Right lobe of liver (tissue), 6 donors: ENCODE data around the gene ZBTB39. TPM values are rescaled to one million over a fixed set of nuclear protein-coding genes. Genes with fewer than 3 reads are reported as not detected.
"Not testable (repeated sequence)": the region's sequence is repeated elsewhere in the genome, so short reads cannot be mapped to it uniquely, and the experiment has no call there.

ENCODE experiments used
- ATAC-seq, 4 donors: fragments of 200-7000 bp; cut with Tn5 transposase; one replicate each; pipeline ENCODE4 v1.9.1; 2020; ENCODE audit warnings: mild to moderate bottlenecking in 4 of 4, moderate library complexity in 4 of 4
- DNase-seq, 3 donors: peaks; one replicate each; pipeline ENCODE4 v3.0.0-alpha.2; 2020
- H3K27ac ChIP-seq, 3 donors: fragments of 200-600 bp; one replicate each; pipeline ENCODE4 v1.8.0; 2022
- H3K27me3 ChIP-seq, 2 donors: fragments of 200-600 bp; one replicate each; pipeline ENCODE4 v1.8.0; 2022
- H3K36me3 ChIP-seq, 4 donors: fragments of 200-600 bp; sonication (generic) in 1 of 4; one replicate each; pipeline versions ENCODE4 v1.5.1 to v1.8.0; 2017 to 2022; ENCODE audit warnings: control low read depth in 1 of 4
- H3K4me1 ChIP-seq, 4 donors: fragments of 200-600 bp; sonication (generic) in 1 of 4; one replicate each; pipeline versions ENCODE4 v1.5.1 to v1.8.0; 2017 to 2022; ENCODE audit warnings: control low read depth in 1 of 4
- H3K4me3 ChIP-seq, 3 donors: fragments of 200-600 bp; one replicate each; pipeline ENCODE4 v1.8.0; 2022
- H3K9me3 ChIP-seq, 4 donors: fragments of 200-600 bp; sonication (generic) in 1 of 4; one replicate each; pipeline versions ENCODE4 v1.5.1 to v1.8.0; 2017 to 2022; ENCODE audit warnings: control low read depth in 1 of 4
- POLR2A ChIP-seq: fragments of 450-650 bp; IDR thresholded peaks from one replicate; pipeline ENCODE4 v1.6.1; 2017; ENCODE audit warnings: antibody characterized with exemption, mild to moderate bottlenecking
- WGBS: methylation state at CpG from one replicate; pipeline ENCODE4 v1.1.6; 2018; ENCODE audit warnings: low coverage, low lambda C conversion rate; ENCODE audit not compliant: insufficient coverage; ENCODE audit errors: missing lambda C conversion rate; 5-methylcytosine and 5-hydroxymethylcytosine counted together
- intact Hi-C, 2 donors: fragments of 100-400 bp; cut with DNase I; formaldehyde crosslinking; loops; one replicate each; pipeline versions ENCODE4 v1.11.2 to v1.14.1; 2022
- total RNA-seq, 6 experiments: library from RNA; depleted of rRNA in 2 of 6; stranded (reverse); fragments of >200 nt in 2 of 6; fragmentation: NEBNext Ultra II Directional in 3 of 6; extraction: Animal tissue kit (Norgen Biotek cat#: 25700) in 3 of 6; gene quantifications; one replicate each; pipeline versions ENCODE4 v1.1.0 to v1.2.4, GENCODE V29; 2016 to 2023
- TF ChIP-seq, protein P1 (sequence below), 4 donors: fragments of 200-600 bp in 3 of 4; fragments of 450-650 bp in 1 of 4; IDR thresholded peaks; one replicate each; pipeline versions ENCODE4 v1.5.1 to v1.8.0; 2016 to 2022; ENCODE audit warnings: antibody characterized with exemption in 4 of 4, mild to moderate bottlenecking in 2 of 4
- donor health status: DM: no; HTN: yes; CAD: no.
- donor health status: DM: no; HTN: no; CAD: no.
- donor health status: DM: no; HTN: no; CAD: no.
- donor health status: DM: no; HTN: yes; CAD: no.
- donor health status: DM: no; HTN: yes; CAD: no.

ZBTB39 gene
- total RNA-seq, 6 experiments from 2014 or later, result 1.8 to 3.7 (median 3.3) TPM

DNA sequence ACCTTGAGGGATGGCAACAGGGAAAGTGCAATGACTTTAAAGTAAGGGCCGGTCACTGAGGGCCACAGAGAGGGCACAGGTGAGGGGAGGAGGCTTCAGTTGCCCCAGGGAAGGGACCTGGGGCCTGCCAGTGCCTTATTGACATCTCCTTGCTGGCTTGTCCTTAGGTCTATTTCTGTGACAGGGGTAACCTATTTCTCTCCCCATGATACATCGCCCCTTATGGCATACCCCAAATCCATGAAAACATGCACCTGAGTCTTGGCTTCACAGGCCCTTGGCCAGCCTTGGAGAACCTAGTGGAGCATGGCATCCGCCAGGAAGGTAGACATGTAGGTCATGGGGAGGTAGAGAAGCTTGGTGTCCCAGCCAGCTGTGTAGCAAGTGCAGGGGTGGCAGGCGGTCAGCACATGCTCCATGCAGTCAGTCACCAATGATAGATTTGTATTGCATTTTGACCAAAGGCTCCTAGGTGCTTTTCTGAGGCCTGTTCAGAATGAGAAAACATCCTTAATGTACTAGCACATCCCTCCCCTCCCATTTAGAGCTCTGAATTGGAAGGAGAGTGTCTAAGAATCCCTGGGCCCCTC, 25.3 kb downstream of the ZBTB39 start:
- DNase-seq (no peak), ATAC-seq (no peak)
- H3K27me3 ChIP-seq, result no peaks in the 10 kb centered on the region
- 94% methylated on average over 3 of the region's 4 CpGs for WGBS
- H3K4me3 ChIP-seq, result no peak overlapping the region
- TF ChIP-seq, protein P1, sequence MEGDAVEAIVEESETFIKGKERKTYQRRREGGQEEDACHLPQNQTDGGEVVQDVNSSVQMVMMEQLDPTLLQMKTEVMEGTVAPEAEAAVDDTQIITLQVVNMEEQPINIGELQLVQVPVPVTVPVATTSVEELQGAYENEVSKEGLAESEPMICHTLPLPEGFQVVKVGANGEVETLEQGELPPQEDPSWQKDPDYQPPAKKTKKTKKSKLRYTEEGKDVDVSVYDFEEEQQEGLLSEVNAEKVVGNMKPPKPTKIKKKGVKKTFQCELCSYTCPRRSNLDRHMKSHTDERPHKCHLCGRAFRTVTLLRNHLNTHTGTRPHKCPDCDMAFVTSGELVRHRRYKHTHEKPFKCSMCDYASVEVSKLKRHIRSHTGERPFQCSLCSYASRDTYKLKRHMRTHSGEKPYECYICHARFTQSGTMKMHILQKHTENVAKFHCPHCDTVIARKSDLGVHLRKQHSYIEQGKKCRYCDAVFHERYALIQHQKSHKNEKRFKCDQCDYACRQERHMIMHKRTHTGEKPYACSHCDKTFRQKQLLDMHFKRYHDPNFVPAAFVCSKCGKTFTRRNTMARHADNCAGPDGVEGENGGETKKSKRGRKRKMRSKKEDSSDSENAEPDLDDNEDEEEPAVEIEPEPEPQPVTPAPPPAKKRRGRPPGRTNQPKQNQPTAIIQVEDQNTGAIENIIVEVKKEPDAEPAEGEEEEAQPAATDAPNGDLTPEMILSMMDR (IDR thresholded peaks at IDR 0.05), result no peak
- no peak for TF ChIP-seq POLR2A
- H3K36me3 ChIP-seq, result no peaks in the 10 kb centered on the region
- intact Hi-C loops, result loop anchor here in 1 of 2 donors (10.0 kb wide), 1 partner anchor 216 kb away; the partner anchor contains the start of gene HSD17B6
- peaks cover 0 to 14% (median 6%) of the 10 kb centered on the region in 4 donors for H3K4me1 ChIP-seq
- H3K27ac ChIP-seq, result no peak overlapping the region
- no peaks in the 10 kb centered on the region for H3K9me3 ChIP-seq

DNA sequence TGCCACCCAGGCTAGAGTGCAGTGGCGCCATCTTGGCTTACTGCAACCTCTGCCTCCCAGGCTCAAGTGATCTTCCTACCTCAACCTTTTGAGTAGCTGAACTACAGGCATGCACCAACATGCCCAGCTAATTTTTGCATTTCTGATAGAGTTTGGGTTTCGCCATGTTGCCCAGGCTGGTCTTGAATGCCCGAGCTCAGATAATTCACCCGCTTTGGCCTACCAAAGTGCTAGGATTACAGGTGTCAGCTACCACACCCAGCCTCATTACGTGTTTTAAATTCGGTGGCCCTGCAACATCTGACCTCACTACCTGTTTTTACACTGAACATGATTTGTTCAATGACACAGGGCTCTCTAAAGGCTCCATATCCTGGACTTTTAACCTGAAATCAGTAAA, 26.1 kb downstream of the ZBTB39 start:
- H3K27me3 ChIP-seq, result no peaks in the 10 kb centered on the region
- no peaks in the 10 kb centered on the region for H3K9me3 ChIP-seq
- H3K4me1 ChIP-seq, result peaks cover 0 to 14% (median 6%) of the 10 kb centered on the region in 4 donors
- WGBS, result 94% methylated on average over 6 of the region's 6 CpGs
- DNase-seq (no peak), ATAC-seq (no peak)
- H3K27ac ChIP-seq, result no peak overlapping the region
- TF ChIP-seq, protein P1 (IDR thresholded peaks at IDR 0.05), result no peak
- no peak for TF ChIP-seq POLR2A
- H3K36me3 ChIP-seq, result no peaks in the 10 kb centered on the region
- intact Hi-C loops, result loop anchor here in 1 of 2 donors (10.0 kb wide), 1 partner anchor 215 kb away; the partner anchor contains the start of gene HSD17B6
- no peak overlapping the region for H3K4me3 ChIP-seq

DNA sequence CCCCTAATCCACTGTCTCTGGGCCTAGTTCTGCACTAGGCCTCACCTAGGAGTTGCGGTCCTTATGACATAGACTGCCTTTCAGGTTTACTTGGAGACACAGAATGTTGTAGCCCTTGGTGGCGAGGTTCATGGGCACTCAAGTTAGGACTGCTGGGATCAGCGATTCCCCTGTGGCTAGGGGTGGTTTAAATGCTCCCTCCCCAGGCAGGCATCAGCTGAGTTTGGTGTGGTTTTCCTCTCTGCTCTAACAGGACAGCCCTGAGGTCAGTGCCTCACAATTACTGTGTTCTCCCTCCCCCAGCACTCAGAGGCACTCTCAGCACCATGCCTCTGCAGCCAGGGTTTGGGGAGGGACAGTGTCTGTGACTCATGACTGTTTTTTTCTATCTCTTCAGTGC, 26.7 kb downstream of the ZBTB39 start:
- no peak for DNase-seq
- no peak for TF ChIP-seq POLR2A
- TF ChIP-seq, protein P1 (IDR thresholded peaks at IDR 0.05), result no peak
- H3K36me3 ChIP-seq, result no peaks in the 10 kb centered on the region
- no peak overlapping the region for H3K4me3 ChIP-seq
- H3K9me3 ChIP-seq, result no peaks in the 10 kb centered on the region
- WGBS, result no CpG with 5 or more reads among the region's 3 CpGs
- peaks cover 0 to 14% (median 6%) of the 10 kb centered on the region in 4 donors for H3K4me1 ChIP-seq
- H3K27ac ChIP-seq, result no peak overlapping the region
- ATAC-seq, result no peak
- intact Hi-C loops, result loop anchor here in 1 of 2 donors (10.0 kb wide), 1 partner anchor 215 kb away; the partner anchor contains the start of gene HSD17B6
- no peaks in the 10 kb centered on the region for H3K27me3 ChIP-seq

DNA sequence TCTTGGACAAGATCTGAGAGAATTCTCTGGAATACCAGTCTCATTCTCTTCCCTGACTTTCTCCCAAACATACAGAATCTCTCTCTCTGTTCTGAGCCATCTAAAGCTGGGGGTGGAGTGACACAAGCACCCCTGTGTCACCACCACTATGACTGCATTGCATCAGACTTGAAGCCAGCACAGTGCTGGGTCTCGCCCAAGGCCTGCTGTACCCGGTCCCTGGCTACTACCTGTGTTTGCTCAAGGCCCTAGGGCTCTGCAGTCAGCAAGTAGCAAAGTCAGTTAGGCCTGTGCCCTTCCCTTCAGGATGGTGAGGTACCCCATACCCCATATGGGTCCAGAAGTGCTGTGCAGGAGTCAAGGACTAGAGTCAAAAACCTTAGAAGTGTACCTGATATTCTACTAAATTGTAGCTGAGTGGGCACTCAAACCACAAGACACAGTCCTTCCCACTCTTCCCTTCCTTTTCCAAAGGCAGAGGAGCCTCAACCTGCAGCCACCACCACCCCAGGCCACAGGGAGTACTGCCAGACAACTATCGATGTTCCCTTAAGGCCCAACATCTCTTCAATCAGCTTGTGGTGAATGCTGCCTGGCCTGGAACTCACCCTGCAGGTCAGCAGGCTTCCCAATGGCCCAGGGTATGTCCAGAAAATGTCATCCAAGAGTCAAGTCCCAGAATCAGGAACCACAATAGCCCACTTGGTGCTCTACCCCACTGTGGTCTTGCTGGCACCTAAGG, 27.8 kb downstream of the ZBTB39 start:
- Histone ChIP-seq H3K27me3 (no peaks in the 10 kb centered on the region), H3K4me3 (no peak overlapping the region), H3K27ac (peak overlapping the region in 1 of 3 donors; percentile 47), H3K9me3 (no peaks in the 10 kb centered on the region), H3K4me1 (peaks cover 0 to 14% (median 6%) of the 10 kb centered on the region in 4 donors), H3K36me3 (no peaks in the 10 kb centered on the region)
- peak; percentile 99 to 100 (median 99) for ATAC-seq
- 51% methylated on average over 3 of the region's 3 CpGs for WGBS
- no peak for TF ChIP-seq POLR2A
- TF ChIP-seq, protein P1 (IDR thresholded peaks at IDR 0.05), result no peak
- intact Hi-C loops, result no loop called here
- peak; percentile 72 to 89 (median 86) for DNase-seq

DNA sequence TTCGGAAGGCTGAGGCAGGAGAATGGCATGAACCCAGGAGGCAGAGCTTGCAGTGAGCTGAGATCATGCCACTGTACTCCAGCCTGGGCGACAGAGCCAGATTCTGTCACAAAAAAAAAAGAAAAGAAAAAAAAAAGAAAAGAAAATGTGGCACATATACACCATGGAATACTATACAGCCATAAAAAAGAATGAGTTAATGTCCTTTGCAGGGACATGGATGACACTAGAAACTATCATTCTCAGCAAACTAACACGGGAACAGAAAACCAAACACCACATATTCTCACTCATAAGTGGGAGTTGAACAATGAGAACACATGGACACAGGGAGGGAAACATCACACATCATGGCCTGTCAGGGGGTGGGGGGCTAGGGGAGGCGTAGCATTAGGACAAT, 29.0 kb downstream of the ZBTB39 start:
- H3K27me3 ChIP-seq, ATAC-seq, H3K9me3 ChIP-seq, H3K36me3 ChIP-seq, DNase-seq, H3K4me3 ChIP-seq, H3K27ac ChIP-seq, intact Hi-C loops: not testable (repeated sequence)
- 83% methylated on average over 3 of the region's 4 CpGs for WGBS
- H3K4me1 ChIP-seq, result peaks cover 0 to 14% (median 6%) of the 10 kb centered on the region in 4 donors

DNA sequence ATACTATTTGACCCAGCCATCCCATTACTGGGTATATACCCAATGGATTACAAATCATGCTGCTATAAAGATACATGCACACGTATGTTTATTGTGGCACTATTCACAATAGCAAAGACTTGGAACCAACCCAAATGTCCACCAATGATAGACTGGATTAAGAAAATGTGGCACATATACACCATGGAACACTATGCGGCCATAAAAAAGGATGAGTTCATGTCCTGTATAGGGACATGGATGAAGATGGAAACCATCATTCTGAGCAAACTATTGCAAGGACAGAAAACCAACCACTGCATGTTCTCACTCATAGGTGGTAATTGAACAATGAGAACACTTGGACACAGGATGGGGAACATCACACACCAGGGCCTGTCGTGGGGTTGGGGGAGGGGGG, 32.1 kb downstream of the ZBTB39 start:
- ATAC-seq, H3K27me3 ChIP-seq, DNase-seq, H3K27ac ChIP-seq, intact Hi-C loops, H3K36me3 ChIP-seq, H3K4me3 ChIP-seq, H3K9me3 ChIP-seq: not testable (repeated sequence)
- H3K4me1 ChIP-seq, result peaks cover 0 to 12% (median 6%) of the 10 kb centered on the region in 4 donors
- 82% methylated on average over 3 of the region's 3 CpGs for WGBS

DNA sequence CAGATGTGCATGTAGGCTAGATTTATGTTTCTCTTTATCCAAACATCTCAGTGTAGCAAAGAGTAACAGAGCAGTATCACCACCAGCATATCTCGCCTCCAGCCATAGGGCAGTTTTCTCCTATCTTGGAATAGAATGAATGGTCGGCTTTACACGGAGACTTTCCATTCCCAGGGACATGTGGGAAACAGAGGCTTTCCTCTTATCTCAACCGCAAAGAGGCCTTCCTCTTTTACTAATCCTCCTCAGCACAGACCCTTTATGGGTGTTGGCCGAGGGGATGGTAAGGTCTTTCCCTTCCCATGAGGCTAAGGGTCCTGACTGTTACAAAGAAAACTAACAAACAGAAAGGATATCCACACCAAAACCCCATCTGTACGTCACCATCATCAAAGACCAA, 37.4 kb downstream of the ZBTB39 start:
- H3K4me1 ChIP-seq, H3K9me3 ChIP-seq, intact Hi-C loops, H3K27ac ChIP-seq, H3K36me3 ChIP-seq, H3K4me3 ChIP-seq, H3K27me3 ChIP-seq, ATAC-seq, DNase-seq: not testable (repeated sequence)
- WGBS, result 59% methylated on average over 5 of the region's 6 CpGs
